ENCODE data around the gene HPGDS.

The HPGDS gene

GRCh38 chr4:94375364-94375763 is 32.7 kb upstream of the HPGDS start:
- H3K4me3 ChIP-seq (ENCODE audit: control insufficient read depth, low read depth, low read length): no peak overlapping the region
- no peak for TF ChIP-seq CTCF (conservative IDR thresholded peaks at IDR 0.05; ENCODE audit: control insufficient read depth, insufficient read depth, low read depth, low read length)
- DNase-seq (ENCODE audit: low read depth): no peak

- TF ChIP-seq CTCF (conservative IDR thresholded peaks at IDR 0.05; ENCODE audit: control insufficient read depth, insufficient read depth, low read depth, low read length): no peak
- H3K4me3 ChIP-seq (ENCODE audit: control insufficient read depth, low read depth, low read length): no peak overlapping the region
- no peak for DNase-seq (ENCODE audit: low read depth)
Measured at GRCh38 chr4:94373752-94374151, 31.1 kb upstream of the HPGDS start.

- no peak for DNase-seq (ENCODE audit: low read depth)
- H3K4me3 ChIP-seq (ENCODE audit: control insufficient read depth, low read depth, low read length): no peak overlapping the region
- no peak for TF ChIP-seq CTCF (conservative IDR thresholded peaks at IDR 0.05; ENCODE audit: control insufficient read depth, insufficient read depth, low read depth, low read length)
Measured at GRCh38 chr4:94372991-94373390, 30.4 kb upstream of the HPGDS start.

GRCh38 chr4:94372228-94372978 is 29.8 kb upstream of the HPGDS start:
- no peak overlapping the region for H3K4me3 ChIP-seq (ENCODE audit: control insufficient read depth, low read depth, low read length)
- no peak for DNase-seq (ENCODE audit: low read depth)
- TF ChIP-seq CTCF (conservative IDR thresholded peaks at IDR 0.05; ENCODE audit: control insufficient read depth, insufficient read depth, low read depth, low read length): no peak

GRCh38 chr4:94371290-94371689 is 28.7 kb upstream of the HPGDS start:
- no peak for DNase-seq (ENCODE audit: low read depth)
- no peak overlapping the region for H3K4me3 ChIP-seq (ENCODE audit: control insufficient read depth, low read depth, low read length)
- no peak for TF ChIP-seq CTCF (conservative IDR thresholded peaks at IDR 0.05; ENCODE audit: control insufficient read depth, insufficient read depth, low read depth, low read length)

GRCh38 chr4:94370533-94371254 is 28.1 kb upstream of the HPGDS start:
- DNase-seq (ENCODE audit: low read depth): no peak
- no peak overlapping the region for H3K4me3 ChIP-seq (ENCODE audit: control insufficient read depth, low read depth, low read length)
- TF ChIP-seq CTCF (conservative IDR thresholded peaks at IDR 0.05; ENCODE audit: control insufficient read depth, insufficient read depth, low read depth, low read length): no peak
